BE2C (cell line): ENCODE measurements around the gene MAN2B1.
"Not testable (repeated sequence)": the region's sequence is repeated elsewhere in the genome, so short reads cannot be mapped to it uniquely, and the experiment has no call there.

Experiments
- DNase-seq: peaks from one replicate; pipeline ENCODE4 v3.0.0-alpha.2; 2020
- H3K27me3 ChIP-seq: fragments of 250-450 bp; sonication (Bioruptor Pico); 2 replicates; pipeline ENCODE4 v1.5.1; 2020; ENCODE audit warnings: mild to moderate bottlenecking
- H3K36me3 ChIP-seq: fragments of 250-450 bp; sonication (Bioruptor Pico); 2 replicates; pipeline ENCODE4 v1.5.1; 2020; ENCODE audit warnings: mild to moderate bottlenecking
- H3K4me1 ChIP-seq: fragments of 250-450 bp; sonication (Bioruptor Pico); 2 replicates; pipeline ENCODE4 v1.5.1; 2020
- H3K4me3 ChIP-seq: 2 replicates; pipeline ENCODE4 v1.5.1; 2011; ENCODE audit warnings: low read depth, low read length
- H3K9me3 ChIP-seq: fragments of 250-450 bp; sonication (Bioruptor Pico); 2 replicates; pipeline ENCODE4 v1.5.1; 2020
- TF ChIP-seq, protein P1 (sequence below): IDR thresholded peaks from 2 replicates; pipeline ENCODE4 v1.5.1; 2012; ENCODE audit warnings: mild to moderate bottlenecking, low read depth, low read length

Gene MAN2B1

DNA sequence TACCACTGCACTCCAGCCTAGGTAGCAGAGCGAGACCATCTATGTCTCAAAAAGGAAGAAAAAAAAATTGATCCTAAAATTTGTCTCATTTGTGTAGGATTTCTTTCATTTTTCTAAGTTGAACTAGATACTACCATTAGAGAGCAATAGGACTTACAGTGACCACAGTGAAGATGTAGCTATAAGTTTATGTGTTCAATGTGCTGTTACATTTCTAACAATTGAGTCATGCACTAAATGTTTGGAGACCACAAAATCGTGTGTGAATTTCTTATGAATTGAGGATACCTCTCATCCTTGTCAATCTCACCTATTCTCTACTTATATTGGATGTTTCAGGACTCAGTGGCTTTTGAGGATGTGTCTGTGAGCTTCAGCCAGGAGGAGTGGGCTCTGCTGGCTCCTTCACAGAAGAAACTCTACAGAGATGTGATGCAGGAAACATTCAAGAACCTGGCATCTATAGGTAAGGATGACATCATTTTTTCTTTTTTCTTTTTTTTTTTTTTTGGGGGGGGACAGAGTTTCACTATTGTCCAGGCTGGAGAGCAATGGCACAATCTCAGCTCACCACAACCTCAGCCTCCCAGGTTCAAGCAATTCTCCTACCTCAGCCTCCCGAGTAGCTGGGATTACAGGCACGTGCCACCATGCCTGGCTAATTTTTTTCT lies 43.0 kb downstream of the MAN2B1 start:
- no peaks in the 10 kb centered on the region for H3K4me1 ChIP-seq

DNA sequence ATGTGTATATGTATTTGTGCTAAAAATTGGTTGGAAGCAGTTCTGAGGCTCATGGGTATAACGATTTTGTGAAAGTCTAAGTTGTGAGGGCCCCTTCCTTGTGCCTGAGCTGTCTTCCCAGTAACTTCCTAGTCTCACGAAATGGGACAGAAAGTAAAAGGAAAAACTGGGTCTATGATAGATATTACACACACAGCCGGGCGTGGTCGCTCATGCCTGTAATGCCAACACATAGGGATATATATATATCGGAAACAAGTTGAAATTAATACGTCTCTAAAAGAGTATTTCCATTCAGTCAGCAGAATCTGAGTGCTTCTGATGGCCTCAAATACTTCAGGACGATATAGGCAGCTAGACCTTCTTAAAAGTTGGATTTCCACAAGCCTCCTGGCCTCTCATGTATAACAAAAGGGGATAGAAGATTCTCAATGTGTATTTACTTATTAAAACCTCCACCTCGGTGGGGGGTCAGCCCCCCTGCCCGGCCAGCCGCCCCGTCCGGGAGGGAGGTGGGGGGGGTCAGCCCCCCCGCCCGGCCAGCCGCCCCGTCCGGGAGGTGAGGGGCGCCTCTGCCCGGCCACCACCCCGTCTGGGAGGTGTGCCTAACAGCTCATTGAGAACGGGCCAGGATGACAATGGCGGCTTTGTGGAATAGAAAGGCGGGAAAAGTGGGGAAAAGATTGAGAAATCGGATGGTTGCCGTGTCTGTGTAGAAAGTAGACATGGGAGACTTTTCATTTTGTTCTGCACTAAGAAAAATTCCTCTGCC lies 45.1 kb downstream of the MAN2B1 start:
- peaks cover 40% of the 10 kb centered on the region for H3K36me3 ChIP-seq
- not testable (repeated sequence) for H3K27me3 ChIP-seq, H3K9me3 ChIP-seq, DNase-seq, H3K4me1 ChIP-seq, H3K4me3 ChIP-seq

More for the DNA sequence above, 43.0 kb downstream of the MAN2B1 start:
- TF ChIP-seq, protein P1, sequence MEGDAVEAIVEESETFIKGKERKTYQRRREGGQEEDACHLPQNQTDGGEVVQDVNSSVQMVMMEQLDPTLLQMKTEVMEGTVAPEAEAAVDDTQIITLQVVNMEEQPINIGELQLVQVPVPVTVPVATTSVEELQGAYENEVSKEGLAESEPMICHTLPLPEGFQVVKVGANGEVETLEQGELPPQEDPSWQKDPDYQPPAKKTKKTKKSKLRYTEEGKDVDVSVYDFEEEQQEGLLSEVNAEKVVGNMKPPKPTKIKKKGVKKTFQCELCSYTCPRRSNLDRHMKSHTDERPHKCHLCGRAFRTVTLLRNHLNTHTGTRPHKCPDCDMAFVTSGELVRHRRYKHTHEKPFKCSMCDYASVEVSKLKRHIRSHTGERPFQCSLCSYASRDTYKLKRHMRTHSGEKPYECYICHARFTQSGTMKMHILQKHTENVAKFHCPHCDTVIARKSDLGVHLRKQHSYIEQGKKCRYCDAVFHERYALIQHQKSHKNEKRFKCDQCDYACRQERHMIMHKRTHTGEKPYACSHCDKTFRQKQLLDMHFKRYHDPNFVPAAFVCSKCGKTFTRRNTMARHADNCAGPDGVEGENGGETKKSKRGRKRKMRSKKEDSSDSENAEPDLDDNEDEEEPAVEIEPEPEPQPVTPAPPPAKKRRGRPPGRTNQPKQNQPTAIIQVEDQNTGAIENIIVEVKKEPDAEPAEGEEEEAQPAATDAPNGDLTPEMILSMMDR = no peak
- DNase-seq = no peak
- peaks cover 15% of the 10 kb centered on the region; the same call in 1 of the 2 replicates for H3K9me3 ChIP-seq
- peaks cover 57% of the 10 kb centered on the region for H3K36me3 ChIP-seq
- no peak overlapping the region for H3K4me3 ChIP-seq
- H3K27me3 ChIP-seq = no peaks in the 10 kb centered on the region

DNA sequence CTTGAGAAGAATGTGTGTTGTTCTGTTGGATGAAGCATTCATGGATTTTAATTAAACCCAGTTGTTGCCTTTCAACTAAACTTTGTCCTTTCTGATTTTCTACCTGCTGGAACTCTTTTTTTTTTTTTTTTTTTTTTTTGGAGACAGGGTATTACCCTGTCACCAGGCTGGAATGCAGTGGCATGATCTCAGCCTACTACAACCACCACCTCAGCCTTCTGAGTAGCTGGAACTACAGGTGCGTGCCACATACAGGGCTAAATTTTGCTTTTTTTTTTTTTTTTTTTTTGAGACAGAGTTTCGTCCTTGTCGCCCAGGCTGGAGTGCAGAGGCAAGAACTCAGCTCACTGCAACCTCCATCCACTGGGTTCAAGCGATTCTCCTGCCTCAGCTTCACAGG lies 48.9 kb downstream of the MAN2B1 start:
- Histone ChIP-seq H3K27me3 (no peaks in the 10 kb centered on the region), H3K4me3 (no peak overlapping the region), H3K4me1 (no peaks in the 10 kb centered on the region), H3K36me3 (peaks cover 22% of the 10 kb centered on the region), H3K9me3 (no peaks in the 10 kb centered on the region; the same call in 1 of the 2 replicates)
- DNase-seq = no peak
- TF ChIP-seq, protein P1 = no peak

DNA sequence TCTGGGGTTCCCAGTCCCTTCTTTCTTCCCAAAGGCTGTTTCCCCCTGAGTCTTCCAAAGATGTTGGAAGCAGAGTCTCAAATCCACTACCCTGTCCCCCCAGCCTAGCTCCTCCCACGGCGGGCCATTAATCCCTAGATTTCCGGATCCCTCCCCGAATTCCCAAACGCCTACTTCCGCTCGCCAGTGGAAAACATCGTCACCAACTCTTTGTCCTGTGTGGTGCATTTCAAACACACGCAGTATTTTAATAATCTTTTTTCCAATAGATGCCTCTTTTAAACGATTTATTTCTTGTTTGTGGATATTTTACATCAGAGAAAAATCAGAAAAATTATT lies 55.2 kb downstream of the MAN2B1 start:
- Histone ChIP-seq H3K4me3 (peak overlapping the region; percentile 98), H3K36me3 (peaks cover 20% of the 10 kb centered on the region), H3K27me3 (no peaks in the 10 kb centered on the region), H3K9me3 (no peaks in the 10 kb centered on the region), H3K4me1 (no peaks in the 10 kb centered on the region)
- TF ChIP-seq, protein P1 = no peak
- DNase-seq = peak; percentile 65

DNA sequence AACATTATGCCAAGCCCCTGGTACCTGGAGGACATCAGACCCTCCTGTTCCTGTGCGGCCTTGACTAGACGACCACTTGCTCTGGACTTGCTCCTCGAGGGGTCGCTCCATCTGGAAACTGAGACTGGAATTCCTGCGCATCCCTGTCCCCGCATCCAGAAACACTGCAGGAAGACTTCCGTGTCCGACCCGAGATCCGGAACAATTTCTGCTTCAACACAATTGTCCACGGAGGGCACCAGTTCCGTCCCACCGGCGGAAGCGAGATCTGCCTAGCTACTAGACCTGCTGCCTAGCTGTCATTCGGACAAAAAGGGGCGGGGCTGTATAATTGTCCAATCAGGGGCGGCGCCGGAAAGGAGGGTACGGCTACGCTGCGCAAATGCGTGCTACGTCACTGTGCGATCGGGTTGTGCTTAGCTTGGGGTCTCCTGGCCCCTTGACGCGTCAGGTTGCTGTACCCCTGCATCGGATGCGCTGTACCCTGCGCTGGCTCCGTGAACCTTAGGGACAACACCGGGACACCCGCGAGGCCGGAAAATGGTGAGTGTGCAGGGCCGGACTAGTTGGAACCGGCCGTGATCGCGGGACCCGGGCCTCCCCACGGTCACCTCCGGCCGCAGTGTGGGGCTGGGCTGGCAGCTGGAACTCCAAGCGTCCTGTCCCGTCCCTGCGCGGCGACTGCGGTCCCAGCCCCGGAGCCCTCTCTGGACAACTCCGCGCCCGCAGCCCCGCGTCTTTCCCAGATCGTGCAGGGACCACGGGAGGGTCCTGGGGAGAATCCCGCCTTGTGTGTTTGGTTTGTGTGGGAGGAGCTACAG lies 55.8 kb downstream of the MAN2B1 start, which contains the start of the genes ZNF490 and ZNF791:
Gene ZNF490 (minus strand): TSS at position 274 of the 821 bp plus-strand sequence. CDS start 133 bp downstream, at position 141.
Gene ZNF791 (plus strand): TSS at position 381 of the 821 bp plus-strand sequence. CDS start 160 bp downstream, at position 541.
- H3K4me1 ChIP-seq = no peaks in the 10 kb centered on the region
- H3K4me3 ChIP-seq = peak within 1 kb of the TSS; percentile 98
- H3K27me3 ChIP-seq = no peaks in the 10 kb centered on the region
- no peaks in the 10 kb centered on the region for H3K9me3 ChIP-seq
- peak; percentile 99 for DNase-seq
- TF ChIP-seq, protein P1 = peak; percentile 44
- peaks cover 18% of the 10 kb centered on the region for H3K36me3 ChIP-seq

DNA sequence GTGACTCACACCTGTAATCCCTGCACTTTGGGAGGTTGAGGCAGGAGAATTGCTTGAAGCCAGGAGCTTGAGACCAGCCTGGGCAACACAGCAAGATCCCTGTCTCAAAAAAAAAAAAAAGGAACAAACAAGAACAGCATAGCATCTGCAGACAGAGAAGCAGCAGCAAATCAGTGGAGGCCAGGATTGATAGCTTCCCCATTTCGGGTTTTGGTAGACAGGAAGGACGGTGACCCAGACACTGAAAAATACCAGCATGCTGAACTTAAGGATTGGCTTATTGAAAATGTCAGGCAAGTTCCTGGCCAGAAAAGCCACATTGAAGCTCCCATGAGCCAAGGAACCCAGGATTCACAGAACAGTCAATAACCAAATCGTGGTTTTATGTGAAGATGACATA lies 58.9 kb downstream of the MAN2B1 start:
- Histone ChIP-seq H3K4me3 (no peak overlapping the region), H3K36me3 (peaks cover 5% of the 10 kb centered on the region), H3K4me1 (no peaks in the 10 kb centered on the region), H3K9me3 (no peaks in the 10 kb centered on the region), H3K27me3 (no peaks in the 10 kb centered on the region)
- DNase-seq = no peak
- TF ChIP-seq, protein P1 = no peak
